ENCODE results near the gene UBE2O. TPM values are rescaled to one million over a fixed set of nuclear protein-coding genes. Genes with fewer than 3 reads are reported as not detected.

UBE2O gene
- total RNA-seq, 1 donor from 2014 or later = 12.3 TPM

GRCh38 chr17:76440751-76441362, 12.1 kb downstream of the UBE2O start:
- no peak for DNase-seq (ENCODE audit: low read depth in 2 of 2)

GRCh38 chr17:76439314-76439928, 13.5 kb downstream of the UBE2O start:
- no peak for DNase-seq (ENCODE audit: low read depth in 2 of 2)

DNA sequence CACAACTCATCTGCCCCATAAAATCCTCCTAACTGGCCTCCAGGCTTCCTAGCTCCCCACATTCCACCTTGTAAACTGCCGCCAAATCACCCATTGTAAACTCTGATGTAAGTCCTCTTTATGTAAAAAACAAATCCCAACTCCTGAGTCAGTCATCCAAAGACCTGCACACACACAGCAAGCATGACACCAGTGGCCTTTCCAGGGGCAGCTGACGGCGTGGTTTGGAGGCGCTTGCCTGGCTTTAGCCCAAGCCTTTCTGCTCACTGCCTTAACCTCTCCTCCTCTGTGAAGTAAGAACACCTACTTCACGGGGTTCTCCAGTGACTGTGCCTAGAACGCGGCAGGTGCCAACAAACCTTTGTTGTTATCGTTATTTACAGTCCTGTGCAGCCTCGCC, 14.0 kb downstream of the UBE2O start:
- DNase-seq (ENCODE audit: low read depth in 2 of 2) = no peak

DNA sequence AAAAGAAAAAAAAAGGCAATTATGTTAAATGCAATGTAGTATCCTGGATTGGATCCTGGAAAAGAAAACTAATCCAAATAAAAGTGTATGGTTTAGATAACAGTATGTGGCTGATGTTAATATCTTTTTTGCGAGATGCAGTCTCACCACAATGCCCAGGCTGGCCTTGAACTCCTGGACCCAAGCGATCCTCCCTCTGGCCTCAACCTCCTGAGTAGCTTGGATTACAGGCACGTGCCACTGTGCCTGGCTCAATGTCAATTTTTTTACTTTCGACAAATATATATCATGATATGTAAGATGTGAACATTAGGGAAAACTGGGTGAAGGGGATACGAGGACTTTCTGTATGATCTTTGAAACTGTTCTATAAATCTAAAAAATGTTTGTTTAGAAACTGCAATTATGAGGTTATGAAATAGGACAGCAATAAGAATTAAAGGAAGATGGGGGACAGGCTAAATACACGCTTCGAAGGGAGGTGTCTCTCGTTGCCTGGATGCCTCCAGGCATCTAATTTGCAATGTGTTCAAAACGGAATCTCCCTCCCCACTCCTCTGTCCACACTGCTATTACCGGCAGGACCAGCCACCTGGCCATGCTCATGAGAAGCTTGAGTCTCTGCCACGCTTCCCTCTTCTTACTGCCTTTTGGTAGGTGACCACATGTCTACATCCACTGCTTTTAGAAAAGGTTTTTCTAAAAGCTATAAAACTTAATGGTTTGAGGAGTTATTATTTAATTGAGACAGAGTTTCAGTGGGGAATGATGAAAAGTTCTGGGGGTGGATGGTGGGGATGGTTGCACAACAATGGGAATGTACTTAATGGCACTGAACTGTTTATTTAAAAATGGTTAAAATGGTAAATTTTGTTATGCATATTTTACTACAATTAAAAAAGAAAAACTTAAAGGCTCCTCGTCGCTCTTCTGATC, 15.2 kb downstream of the UBE2O start:
- no peak for DNase-seq (ENCODE audit: low read depth in 2 of 2)

- DNase-seq (ENCODE audit: low read depth in 2 of 2) = no peak
Measured at GRCh38 chr17:76435751-76436150, 17.2 kb downstream of the UBE2O start.

DNA sequence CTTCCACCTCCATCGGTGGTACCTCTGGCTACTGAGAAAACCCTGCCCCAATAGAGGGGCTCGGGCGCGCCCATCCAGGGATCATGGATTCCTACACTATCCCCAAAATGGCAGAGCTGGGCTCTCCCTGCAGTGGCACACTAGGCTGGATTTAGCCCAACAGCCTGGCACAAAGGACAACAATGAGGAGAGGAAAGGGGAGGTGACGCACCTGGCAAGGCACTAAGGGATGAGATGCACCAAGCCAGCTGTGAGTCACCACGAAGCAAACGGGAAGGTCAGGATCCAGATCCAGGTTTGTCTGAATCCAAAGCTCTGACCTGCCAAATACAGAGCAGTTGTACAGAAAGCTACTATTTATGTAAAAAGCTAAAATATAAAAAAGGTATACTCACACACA, 18.1 kb downstream of the UBE2O start:
- DNase-seq (ENCODE audit: low read depth in 2 of 2) = peak in 1 of 2 donors; percentile 67

- DNase-seq (ENCODE audit: low read depth in 2 of 2) = no peak
Measured at GRCh38 chr17:76433693-76434092, 19.3 kb downstream of the UBE2O start.

GRCh38 chr17:76432712-76433336, 20.1 kb downstream of the UBE2O start:
- peak; percentile 36 to 47 for DNase-seq (ENCODE audit: low read depth in 2 of 2)

GRCh38 chr17:76432004-76432403, 20.9 kb downstream of the UBE2O start:
- no peak for DNase-seq (ENCODE audit: low read depth in 2 of 2)

DNA sequence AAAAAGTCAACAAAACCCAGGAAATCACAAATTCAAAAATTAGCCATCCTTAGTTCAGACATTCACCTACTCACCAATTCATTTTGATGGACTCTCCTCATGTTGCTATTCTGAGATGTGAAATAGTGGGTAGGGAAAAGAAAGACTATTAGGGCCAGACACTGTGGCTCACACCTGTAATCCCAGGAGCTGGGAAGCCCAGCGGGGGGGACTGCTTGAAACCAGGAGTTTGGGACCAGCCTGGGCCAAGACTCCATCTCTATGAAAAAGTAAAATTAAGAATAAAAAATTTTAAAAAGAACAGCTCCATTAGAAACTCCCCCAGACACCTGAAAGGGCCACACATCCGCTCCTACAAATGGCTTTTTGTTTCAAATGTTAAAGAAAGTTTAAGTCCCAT, 21.4 kb downstream of the UBE2O start:
- no peak for DNase-seq (ENCODE audit: low read depth in 2 of 2)

- DNase-seq (ENCODE audit: low read depth in 2 of 2) = peak in 1 of 2 donors; percentile 26
Measured at GRCh38 chr17:76428511-76428910, 24.4 kb downstream of the UBE2O start.

GRCh38 chr17:76427501-76428231, 25.3 kb downstream of the UBE2O start:
- peak; percentile 76 to 79 for DNase-seq (ENCODE audit: low read depth in 2 of 2)

GRCh38 chr17:76426853-76427252, 26.1 kb downstream of the UBE2O start:
- peak in 1 of 2 donors; percentile 9 for DNase-seq (ENCODE audit: low read depth in 2 of 2)

DNA sequence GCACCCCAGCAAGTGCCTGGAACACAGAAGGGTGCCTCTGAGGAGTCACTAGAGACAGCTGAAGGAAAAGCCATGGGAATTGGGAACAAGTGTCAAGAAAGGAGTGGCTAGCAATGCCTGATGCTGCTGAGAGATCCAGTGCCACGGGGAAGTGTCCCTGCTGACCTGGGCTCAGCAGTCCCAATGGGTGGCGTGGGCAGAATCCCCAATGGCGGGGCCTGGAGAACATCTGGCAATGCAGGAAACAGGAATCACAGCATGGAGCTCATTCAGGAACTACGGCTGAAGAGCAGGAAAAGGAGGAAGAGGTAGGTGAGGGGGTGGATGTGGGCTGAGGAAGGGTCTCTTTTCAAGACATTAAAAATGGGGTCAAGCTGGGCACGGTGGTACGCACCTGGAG, 30.1 kb downstream of the UBE2O start:
- DNase-seq (ENCODE audit: low read depth in 2 of 2) = no peak

DNA sequence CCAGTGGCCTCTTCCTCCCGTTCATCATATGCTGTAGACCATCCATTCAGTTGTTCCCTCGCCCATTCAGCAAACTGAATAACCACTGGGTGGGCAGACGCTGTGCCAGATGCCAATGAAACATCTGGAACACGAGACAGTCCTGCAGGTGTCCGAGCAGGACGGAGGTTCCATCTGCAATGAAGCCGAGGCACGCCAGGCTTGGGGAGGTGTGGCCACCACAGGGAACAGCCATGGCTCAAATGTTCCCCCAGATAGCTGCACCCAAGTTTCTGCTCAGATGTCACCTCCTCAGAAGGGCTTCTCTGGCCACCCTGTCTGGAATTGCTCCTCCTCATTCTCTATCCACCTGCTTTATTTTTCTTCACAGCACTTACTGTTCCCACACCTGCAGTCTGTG, 30.5 kb downstream of the UBE2O start:
- DNase-seq (ENCODE audit: low read depth in 2 of 2) = no peak

GRCh38 chr17:76421044-76421407, 31.9 kb downstream of the UBE2O start:
- peak; percentile 39 to 47 for DNase-seq (ENCODE audit: low read depth in 2 of 2)

DNA sequence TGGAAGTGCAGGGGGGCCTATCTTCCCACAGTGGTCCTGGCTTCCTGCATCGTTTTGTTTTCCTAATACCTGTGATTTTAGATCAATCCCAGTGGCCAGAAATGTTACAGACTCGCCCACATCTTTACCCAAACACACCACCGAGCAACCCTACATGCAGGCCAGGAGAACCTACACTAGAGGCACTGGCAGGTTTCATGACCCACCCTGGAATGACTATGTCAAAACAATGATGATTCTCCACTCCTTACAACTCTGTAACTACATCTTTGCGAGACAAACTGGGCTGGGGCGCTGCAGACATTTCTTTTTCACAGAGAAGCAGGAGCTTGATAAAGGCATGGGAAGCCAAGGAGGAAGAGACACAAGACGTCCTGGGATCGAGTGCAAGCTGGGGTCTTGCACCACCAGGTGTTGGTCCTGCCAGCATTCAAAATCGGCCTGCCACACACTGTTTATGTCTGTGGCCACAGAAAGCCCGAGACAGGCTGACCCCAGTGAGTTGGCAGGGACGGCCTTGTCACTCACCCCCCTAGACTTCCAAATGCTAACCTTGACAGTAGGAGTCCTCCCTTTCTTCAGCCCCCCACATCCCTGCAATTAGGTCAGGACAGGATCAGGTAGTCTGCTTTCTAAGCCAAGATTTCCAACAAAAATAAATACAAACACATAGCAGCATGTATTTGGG, 32.5 kb downstream of the UBE2O start:
- DNase-seq (ENCODE audit: low read depth in 2 of 2) = no peak

DNA sequence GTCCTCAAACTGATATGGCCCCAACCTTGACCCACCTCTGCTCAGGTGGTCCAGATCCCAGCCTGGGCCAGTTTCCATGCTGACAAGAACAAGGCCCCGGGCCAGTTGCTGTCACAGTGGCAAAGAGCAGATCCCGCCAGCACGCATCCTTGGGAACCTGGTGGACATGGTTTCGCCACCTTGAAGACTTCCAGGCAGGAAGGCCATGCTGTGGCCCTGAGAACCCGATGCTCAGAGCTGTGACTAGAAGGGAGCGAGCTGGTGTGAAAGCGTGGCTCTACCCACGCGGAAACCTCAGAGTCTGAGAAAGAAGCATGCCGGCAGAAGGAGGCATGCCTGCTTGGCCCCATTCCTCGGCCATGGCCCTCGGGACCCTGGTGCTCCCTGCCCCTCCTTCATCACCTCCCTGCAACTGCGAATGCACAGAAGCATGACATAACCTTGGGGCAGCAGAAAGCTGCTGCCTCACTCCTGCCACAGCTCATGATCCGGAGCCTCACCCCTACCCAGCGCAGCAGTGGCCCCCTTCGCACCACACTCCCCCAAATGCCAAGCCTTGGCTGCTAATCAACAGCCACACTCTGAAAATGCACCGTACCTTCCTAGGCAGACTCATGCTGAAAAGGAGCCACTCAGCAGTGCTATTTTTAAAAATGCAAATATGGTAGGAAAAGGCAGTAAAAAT, 33.2 kb downstream of the UBE2O start:
- DNase-seq (ENCODE audit: low read depth in 2 of 2) = no peak

GRCh38 chr17:76417499-76418143, 35.3 kb downstream of the UBE2O start:
- peak in 1 of 2 donors; percentile 20 for DNase-seq (ENCODE audit: low read depth in 2 of 2)

- DNase-seq (ENCODE audit: low read depth in 2 of 2) = no peak
Measured at GRCh38 chr17:76416899-76417298, 36.1 kb downstream of the UBE2O start.
